ENCODE data around the gene FSCN2. TPM values are rescaled to one million over a fixed set of nuclear protein-coding genes. Genes with fewer than 3 reads are reported as not detected.

Gene FSCN2
- total RNA-seq, 1 experiment from 2014 or later = 0.63 TPM

DNA sequence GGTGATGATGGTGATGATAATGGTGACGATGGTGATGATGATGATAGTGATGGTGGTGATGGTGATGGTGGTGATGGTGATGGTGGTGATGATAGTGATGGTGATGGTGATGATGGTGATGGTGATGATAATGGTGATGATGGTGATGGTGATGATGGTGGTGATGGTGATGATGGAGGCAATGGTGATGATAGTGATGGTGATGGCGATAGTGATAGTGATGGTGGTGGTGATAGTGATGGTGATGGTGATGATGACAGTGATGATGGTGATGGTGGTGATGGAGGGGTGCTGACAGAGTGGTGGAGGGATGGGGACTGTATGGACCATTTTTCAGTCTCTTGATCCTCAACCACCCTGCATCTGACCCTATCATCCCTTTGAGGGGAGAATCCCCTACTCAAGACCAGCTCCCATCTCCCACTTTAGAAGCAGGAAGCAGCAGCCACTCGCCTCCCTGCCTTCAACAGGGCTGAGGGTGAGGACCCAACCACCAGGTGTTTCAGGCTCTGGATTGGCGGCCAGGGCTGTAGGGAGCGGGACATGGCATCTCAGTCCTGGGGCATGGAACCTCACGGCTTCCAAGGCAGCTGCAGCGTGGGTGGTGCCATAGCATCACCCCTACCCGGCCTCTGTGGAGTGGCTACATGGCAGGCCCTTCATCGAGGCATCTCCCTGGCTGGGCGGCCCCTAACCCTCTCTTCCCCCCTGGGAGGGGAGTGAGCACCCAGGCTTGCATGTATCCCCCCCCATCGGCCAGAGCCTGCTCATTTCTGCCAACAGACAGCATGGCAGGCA lies 4.5 kb downstream of the FSCN2 start:
- Histone ChIP-seq H3K79me2 (ENCODE audit: low read length) (no peaks in the 10 kb centered on the region), H3K27ac (ENCODE audit: low read length) (no peak overlapping the region), H4K20me1 (ENCODE audit: insufficient read depth, low read depth, low read length) (no peaks in the 10 kb centered on the region), H3K4me2 (ENCODE audit: low read depth, low read length, poor library complexity, severe bottlenecking) (no peak overlapping the region), H3K9me3 (ENCODE audit: low read length) (peaks cover 16% of the 10 kb centered on the region), H3K4me3 (ENCODE audit: low read length) (no peak overlapping the region), H3K9ac (ENCODE audit: low read length) (no peak overlapping the region), H2AFZ (ENCODE audit: low read length) (no peak overlapping the region), H3K4me1 (ENCODE audit: low read length) (peaks cover 8% of the 10 kb centered on the region), H3K9me2 (replicated peaks; ENCODE audit: insufficient read depth, low read length) (no peaks in the 10 kb centered on the region), H3K36me3 (ENCODE audit: insufficient read depth, low read length) (no peaks in the 10 kb centered on the region), H3K27me3 (ENCODE audit: low read length) (no peaks in the 10 kb centered on the region)
- no peak for DNase-seq

DNA sequence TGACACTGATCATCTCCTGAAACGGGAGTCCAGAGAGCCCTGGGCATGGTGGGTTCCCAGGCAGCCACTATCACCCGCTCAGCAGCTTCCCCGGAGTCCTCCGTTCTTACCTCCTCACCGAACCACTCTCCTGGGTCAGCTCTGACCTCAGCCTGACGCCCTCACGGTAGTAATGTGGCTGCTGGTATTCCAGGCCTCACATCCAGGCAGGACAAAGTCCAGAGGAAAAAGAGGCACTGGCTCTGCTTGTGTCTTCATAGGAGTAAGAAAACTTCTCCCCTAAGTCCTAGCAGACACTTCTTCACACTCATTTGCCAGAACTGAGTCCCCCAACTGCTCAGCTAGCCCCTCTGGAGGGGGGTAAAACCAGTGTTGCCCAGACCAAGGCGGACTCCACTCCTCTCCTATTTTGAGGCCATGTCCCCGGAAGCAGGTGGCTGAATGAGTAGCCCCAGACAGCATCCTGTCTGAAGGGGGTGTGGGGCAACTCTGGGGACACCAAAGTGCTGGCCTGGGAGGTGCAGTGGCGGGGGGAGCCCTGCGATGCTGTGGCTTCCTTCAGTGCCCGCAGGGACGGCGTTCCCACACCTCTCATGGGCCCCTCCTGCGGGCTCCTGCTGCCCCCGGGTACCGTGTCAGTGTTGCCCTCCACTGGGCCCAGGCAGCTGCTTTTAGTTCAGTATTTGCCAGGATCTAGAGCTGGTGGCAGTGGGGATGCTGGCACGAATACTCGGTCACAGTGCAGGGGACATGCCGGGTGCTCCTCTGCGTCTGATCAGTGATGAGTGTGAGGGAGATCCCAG lies 5.4 kb downstream of the FSCN2 start:
- H3K4me2 ChIP-seq (ENCODE audit: low read depth, low read length, poor library complexity, severe bottlenecking) = no peak overlapping the region
- H3K9me3 ChIP-seq (ENCODE audit: low read length) = peaks cover 16% of the 10 kb centered on the region
- H3K9ac ChIP-seq (ENCODE audit: low read length) = no peak overlapping the region
- no peaks in the 10 kb centered on the region for H4K20me1 ChIP-seq (ENCODE audit: insufficient read depth, low read depth, low read length)
- H3K9me2 ChIP-seq (replicated peaks; ENCODE audit: insufficient read depth, low read length) = no peaks in the 10 kb centered on the region
- H2AFZ ChIP-seq (ENCODE audit: low read length) = no peak overlapping the region
- H3K79me2 ChIP-seq (ENCODE audit: low read length) = no peaks in the 10 kb centered on the region
- no peak for DNase-seq
- no peaks in the 10 kb centered on the region for H3K36me3 ChIP-seq (ENCODE audit: insufficient read depth, low read length)
- no peak overlapping the region for H3K4me3 ChIP-seq (ENCODE audit: low read length)
- H3K4me1 ChIP-seq (ENCODE audit: low read length) = peaks cover 8% of the 10 kb centered on the region
- H3K27ac ChIP-seq (ENCODE audit: low read length) = no peak overlapping the region
- no peaks in the 10 kb centered on the region for H3K27me3 ChIP-seq (ENCODE audit: low read length)

DNA sequence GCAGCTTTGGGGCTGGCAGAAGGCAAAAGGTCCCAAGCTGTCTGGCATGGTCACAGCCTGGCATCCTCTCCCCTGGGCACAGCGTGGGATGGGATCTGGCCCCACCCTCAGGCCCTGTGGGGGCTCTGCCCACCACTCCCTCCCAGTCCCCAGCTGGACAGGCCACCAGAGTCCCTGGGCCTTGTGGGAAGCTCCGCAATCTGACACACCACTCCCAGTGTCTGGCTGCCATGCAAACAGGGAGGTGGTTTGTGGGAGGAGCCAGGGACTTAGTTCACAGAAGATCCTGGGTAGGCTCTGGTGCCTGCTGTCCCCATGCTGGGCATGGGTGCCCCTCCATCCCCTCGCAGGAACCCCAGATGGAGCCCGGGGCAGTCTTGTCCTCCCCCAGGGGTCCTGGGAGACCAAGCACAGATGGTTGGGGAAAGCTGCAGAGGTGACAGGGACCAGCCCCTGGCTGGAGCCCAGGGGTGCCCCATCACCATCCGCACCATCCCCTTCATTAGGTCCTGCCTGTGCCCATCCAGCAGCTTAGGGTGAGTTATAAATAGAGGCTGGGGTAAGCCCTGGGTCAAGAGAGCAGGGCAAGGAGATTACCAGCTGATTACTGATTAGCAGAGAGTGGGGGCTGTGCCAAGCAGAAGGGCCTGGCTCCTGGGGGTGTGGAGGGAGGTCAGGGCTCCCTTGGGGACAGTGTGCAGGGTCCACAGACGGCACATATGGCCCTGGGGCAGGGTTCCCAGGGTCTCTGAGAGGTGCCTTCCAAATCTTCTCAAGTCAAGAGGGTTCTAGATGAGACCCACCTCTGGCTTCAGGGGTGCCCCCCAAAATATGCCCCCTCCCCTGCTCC lies 6.2 kb downstream of the FSCN2 start:
- Histone ChIP-seq H3K36me3 (ENCODE audit: insufficient read depth, low read length) (no peaks in the 10 kb centered on the region), H3K4me2 (ENCODE audit: low read depth, low read length, poor library complexity, severe bottlenecking) (no peak overlapping the region), H3K79me2 (ENCODE audit: low read length) (no peaks in the 10 kb centered on the region), H3K4me1 (ENCODE audit: low read length) (peaks cover 8% of the 10 kb centered on the region), H3K9me3 (ENCODE audit: low read length) (peaks cover 12% of the 10 kb centered on the region; the same call in 1 of the 2 replicates), H4K20me1 (ENCODE audit: insufficient read depth, low read depth, low read length) (no peaks in the 10 kb centered on the region), H3K27ac (ENCODE audit: low read length) (no peak overlapping the region), H3K9ac (ENCODE audit: low read length) (no peak overlapping the region), H3K4me3 (ENCODE audit: low read length) (no peak overlapping the region), H3K9me2 (replicated peaks; ENCODE audit: insufficient read depth, low read length) (no peaks in the 10 kb centered on the region), H2AFZ (ENCODE audit: low read length) (no peak overlapping the region), H3K27me3 (ENCODE audit: low read length) (no peaks in the 10 kb centered on the region)
- peak; percentile 69 for DNase-seq

DNA sequence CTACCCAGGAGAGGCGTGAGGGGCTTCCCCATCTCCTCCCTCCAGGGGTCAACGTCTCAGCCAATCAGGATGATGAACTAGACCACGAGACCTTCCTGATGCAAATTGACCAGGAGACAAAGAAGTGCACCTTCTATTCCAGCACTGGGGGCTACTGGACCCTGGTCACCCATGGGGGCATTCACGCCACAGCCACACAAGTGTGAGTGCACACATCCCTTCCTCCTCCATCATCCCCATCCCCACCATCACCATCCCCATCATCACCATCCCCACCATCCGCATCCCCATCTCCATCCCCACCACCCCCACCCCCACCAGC lies 6.8 kb downstream of the FSCN2 start:
- no peaks in the 10 kb centered on the region for H3K36me3 ChIP-seq (ENCODE audit: insufficient read depth, low read length)
- no peaks in the 10 kb centered on the region for H3K9me2 ChIP-seq (replicated peaks; ENCODE audit: insufficient read depth, low read length)
- H3K79me2 ChIP-seq (ENCODE audit: low read length) = no peaks in the 10 kb centered on the region
- no peaks in the 10 kb centered on the region for H4K20me1 ChIP-seq (ENCODE audit: insufficient read depth, low read depth, low read length)
- H3K4me2 ChIP-seq (ENCODE audit: low read depth, low read length, poor library complexity, severe bottlenecking) = no peak overlapping the region
- H3K27me3 ChIP-seq (ENCODE audit: low read length) = no peaks in the 10 kb centered on the region
- DNase-seq = no peak
- no peak overlapping the region for H3K9ac ChIP-seq (ENCODE audit: low read length)
- H3K9me3 ChIP-seq (ENCODE audit: low read length) = peaks cover 11% of the 10 kb centered on the region; the same call in 1 of the 2 replicates
- H3K4me3 ChIP-seq (ENCODE audit: low read length) = no peak overlapping the region
- no peak overlapping the region for H2AFZ ChIP-seq (ENCODE audit: low read length)
- no peak overlapping the region for H3K27ac ChIP-seq (ENCODE audit: low read length)
- H3K4me1 ChIP-seq (ENCODE audit: low read length) = peaks cover 8% of the 10 kb centered on the region

DNA sequence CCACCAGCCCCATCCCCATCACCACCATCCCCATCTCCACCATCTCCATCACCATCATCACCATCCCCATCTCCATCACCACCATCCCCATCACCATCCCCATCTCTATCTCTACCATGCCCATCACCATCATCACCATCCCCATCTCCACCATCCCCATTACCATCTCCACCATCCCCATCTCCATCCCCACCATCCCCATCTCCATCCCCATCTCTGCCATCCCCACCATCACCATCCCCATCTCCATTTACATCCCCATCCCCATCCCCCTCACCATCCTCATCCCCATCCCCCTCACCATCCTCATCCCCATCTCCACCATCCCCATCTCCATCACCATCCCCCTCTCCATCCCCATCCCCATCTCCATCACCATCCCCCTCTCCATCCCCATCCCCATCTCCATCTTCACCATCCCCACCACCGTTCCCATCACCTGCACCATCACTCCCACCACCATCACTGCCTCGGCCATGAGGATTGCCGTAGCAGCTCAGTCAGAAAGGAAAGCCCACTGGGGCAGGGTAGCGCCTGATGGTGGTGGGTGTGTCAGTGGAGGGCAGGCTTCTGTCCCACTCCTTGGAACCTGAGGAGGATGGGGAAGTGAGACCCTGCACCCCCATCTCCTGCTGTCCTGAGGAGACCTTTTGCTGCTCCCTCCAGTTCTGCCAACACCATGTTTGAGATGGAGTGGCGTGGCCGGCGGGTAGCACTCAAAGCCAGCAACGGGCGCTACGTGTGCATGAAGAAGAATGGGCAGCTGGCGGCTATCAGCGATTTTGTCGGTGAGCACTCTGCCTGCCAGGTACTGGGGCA lies 7.5 kb downstream of the FSCN2 start:
- Histone ChIP-seq H3K27me3 (ENCODE audit: low read length) (no peaks in the 10 kb centered on the region), H3K4me1 (ENCODE audit: low read length) (peaks cover 8% of the 10 kb centered on the region), H3K9me3 (ENCODE audit: low read length) (peaks cover 3% of the 10 kb centered on the region; the same call in 1 of the 2 replicates), H3K27ac (ENCODE audit: low read length) (no peak overlapping the region), H4K20me1 (ENCODE audit: insufficient read depth, low read depth, low read length) (no peaks in the 10 kb centered on the region), H3K9me2 (replicated peaks; ENCODE audit: insufficient read depth, low read length) (no peaks in the 10 kb centered on the region), H3K4me3 (ENCODE audit: low read length) (no peak overlapping the region), H3K4me2 (ENCODE audit: low read depth, low read length, poor library complexity, severe bottlenecking) (no peak overlapping the region), H3K36me3 (ENCODE audit: insufficient read depth, low read length) (no peaks in the 10 kb centered on the region), H2AFZ (ENCODE audit: low read length) (no peak overlapping the region), H3K9ac (ENCODE audit: low read length) (no peak overlapping the region), H3K79me2 (ENCODE audit: low read length) (no peaks in the 10 kb centered on the region)
- no peak for DNase-seq

DNA sequence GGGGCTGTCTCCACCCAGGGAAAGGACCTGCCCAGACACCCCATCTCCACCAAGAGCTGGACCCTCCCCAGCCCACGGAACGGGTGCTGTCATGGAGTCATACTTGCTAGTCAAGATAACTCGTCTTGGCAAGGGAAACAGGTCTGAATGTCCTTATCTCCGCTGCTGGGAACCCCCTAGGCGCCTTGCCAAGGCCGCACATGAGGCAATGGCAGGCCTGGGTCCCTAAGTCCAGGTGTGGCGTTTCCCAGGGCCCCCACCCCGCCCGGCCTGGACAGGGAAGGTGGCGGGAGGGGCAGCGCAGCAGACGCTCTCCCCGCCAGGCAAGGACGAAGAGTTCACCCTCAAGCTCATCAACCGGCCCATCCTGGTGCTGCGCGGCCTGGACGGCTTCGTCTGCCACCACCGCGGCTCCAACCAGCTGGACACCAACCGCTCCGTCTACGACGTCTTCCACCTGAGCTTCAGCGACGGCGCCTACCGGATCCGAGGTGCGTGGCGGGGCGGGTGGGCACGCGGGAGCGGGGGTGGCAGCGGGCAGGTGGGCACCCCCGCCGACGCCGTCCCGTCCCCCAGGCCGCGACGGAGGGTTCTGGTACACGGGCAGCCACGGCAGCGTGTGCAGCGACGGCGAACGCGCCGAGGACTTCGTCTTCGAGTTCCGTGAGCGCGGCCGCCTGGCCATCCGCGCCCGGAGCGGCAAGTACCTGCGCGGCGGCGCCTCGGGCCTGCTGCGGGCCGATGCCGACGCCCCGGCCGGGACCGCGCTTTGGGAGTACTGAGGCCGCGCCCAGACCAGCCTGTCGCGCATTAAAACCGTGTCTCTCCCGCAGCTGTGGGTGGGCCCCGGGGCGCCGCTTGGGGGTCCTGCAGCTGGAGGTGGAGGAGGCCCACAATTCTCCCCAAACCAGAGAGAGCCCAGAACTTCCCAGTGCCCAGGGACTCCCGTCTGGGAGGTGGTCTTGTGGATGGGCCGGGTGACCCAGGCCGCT lies 8.4 kb downstream of the FSCN2 start:
- Histone ChIP-seq H3K4me2 (ENCODE audit: low read depth, low read length, poor library complexity, severe bottlenecking) (no peak overlapping the region), H3K36me3 (ENCODE audit: insufficient read depth, low read length) (no peaks in the 10 kb centered on the region), H3K27me3 (ENCODE audit: low read length) (no peaks in the 10 kb centered on the region), H3K9me3 (ENCODE audit: low read length) (no peaks in the 10 kb centered on the region; the same call in 1 of the 2 replicates), H2AFZ (ENCODE audit: low read length) (no peak overlapping the region), H3K27ac (ENCODE audit: low read length) (no peak overlapping the region), H3K9ac (ENCODE audit: low read length) (no peak overlapping the region), H4K20me1 (ENCODE audit: insufficient read depth, low read depth, low read length) (no peaks in the 10 kb centered on the region), H3K4me1 (ENCODE audit: low read length) (peaks cover 8% of the 10 kb centered on the region), H3K79me2 (ENCODE audit: low read length) (no peaks in the 10 kb centered on the region), H3K9me2 (replicated peaks; ENCODE audit: insufficient read depth, low read length) (no peaks in the 10 kb centered on the region), H3K4me3 (ENCODE audit: low read length) (no peak overlapping the region)
- DNase-seq = no peak

DNA sequence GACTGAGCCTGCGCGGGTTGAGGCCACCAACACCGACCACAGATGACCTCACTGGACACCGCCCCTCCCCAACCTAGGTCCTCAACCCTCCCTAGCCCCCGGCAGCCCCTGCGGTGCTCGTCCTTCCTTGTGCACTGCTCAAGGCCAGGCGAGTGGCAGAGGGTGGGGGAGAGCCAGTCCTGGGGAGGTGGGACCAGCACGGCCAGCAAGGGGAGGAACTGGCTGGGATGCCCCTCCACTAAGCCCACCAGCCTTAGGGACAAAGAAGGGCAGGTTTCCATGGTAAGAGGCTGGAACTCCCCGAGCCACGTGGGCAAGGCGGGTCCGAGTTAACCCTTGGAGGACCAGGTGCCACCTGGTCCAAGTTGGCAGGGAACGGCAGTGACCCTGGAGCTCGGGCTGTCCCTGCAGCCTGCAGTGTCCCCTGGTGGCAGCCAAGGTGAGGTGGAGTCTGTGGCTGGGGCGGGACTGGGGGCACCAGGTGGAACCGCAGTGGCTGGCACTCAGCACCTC lies 9.2 kb downstream of the FSCN2 start:
- H2AFZ ChIP-seq (ENCODE audit: low read length) = no peak overlapping the region
- H3K9ac ChIP-seq (ENCODE audit: low read length) = no peak overlapping the region
- H3K4me3 ChIP-seq (ENCODE audit: low read length) = no peak overlapping the region
- no peak overlapping the region for H3K4me2 ChIP-seq (ENCODE audit: low read depth, low read length, poor library complexity, severe bottlenecking)
- H3K9me3 ChIP-seq (ENCODE audit: low read length) = no peaks in the 10 kb centered on the region; the same call in 1 of the 2 replicates
- H3K27me3 ChIP-seq (ENCODE audit: low read length) = no peaks in the 10 kb centered on the region
- peaks cover 8% of the 10 kb centered on the region for H3K4me1 ChIP-seq (ENCODE audit: low read length)
- peak; percentile 63 for DNase-seq
- no peaks in the 10 kb centered on the region for H3K36me3 ChIP-seq (ENCODE audit: insufficient read depth, low read length)
- H3K79me2 ChIP-seq (ENCODE audit: low read length) = no peaks in the 10 kb centered on the region
- no peaks in the 10 kb centered on the region for H4K20me1 ChIP-seq (ENCODE audit: insufficient read depth, low read depth, low read length)
- no peaks in the 10 kb centered on the region for H3K9me2 ChIP-seq (replicated peaks; ENCODE audit: insufficient read depth, low read length)
- no peak overlapping the region for H3K27ac ChIP-seq (ENCODE audit: low read length)

All from Karpas-422 (cell line).